MM.1S (cell line): ENCODE data around the gene ABCD1.

Source experiments
- EZH2 ChIP-seq: fragments of 300-600 bp; sonication (generic); optimal IDR thresholded peaks from 2 replicates; pipeline ENCODE3; 2017; ENCODE audit warnings: low read depth, mild to moderate bottlenecking, antibody characterized with exemption, low read length, mixed read lengths
- EZH2phosphoT487 ChIP-seq: fragments of 300-600 bp; sonication (generic); IDR thresholded peaks from 2 replicates; pipeline ENCODE4 v1.6.1; 2018; ENCODE audit warnings: antibody characterized with exemption, low read length
- TF ChIP-seq, protein P1 (sequence below): fragments of 300-600 bp; sonication (generic); IDR thresholded peaks from 2 replicates; pipeline ENCODE4 v1.5.1; 2016; ENCODE audit warnings: antibody characterized with exemption, low read length, mixed read lengths

DNA sequence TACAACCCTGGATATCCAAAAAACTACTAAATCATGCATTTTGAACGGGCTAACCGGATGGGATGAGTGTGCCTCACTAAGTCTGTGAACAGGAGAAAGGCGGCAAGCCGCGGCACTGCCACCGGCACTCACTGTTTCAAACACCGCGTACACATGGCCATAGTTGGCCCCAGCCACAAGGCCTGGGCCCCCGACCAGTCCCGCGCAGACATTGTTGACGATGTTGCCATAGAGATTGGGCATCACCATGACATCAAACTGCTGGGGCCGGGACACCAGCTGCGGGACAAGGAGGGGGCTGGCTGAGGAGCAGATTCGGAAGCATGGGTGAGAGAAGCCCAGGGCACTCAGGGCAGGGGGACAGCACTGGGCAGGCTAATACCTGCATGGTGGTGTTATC lies 62.0 kb downstream of the ABCD1 start:
- TF ChIP-seq EZH2 (no peak), EZH2phosphoT487 (no peak)
- TF ChIP-seq, protein P1, sequence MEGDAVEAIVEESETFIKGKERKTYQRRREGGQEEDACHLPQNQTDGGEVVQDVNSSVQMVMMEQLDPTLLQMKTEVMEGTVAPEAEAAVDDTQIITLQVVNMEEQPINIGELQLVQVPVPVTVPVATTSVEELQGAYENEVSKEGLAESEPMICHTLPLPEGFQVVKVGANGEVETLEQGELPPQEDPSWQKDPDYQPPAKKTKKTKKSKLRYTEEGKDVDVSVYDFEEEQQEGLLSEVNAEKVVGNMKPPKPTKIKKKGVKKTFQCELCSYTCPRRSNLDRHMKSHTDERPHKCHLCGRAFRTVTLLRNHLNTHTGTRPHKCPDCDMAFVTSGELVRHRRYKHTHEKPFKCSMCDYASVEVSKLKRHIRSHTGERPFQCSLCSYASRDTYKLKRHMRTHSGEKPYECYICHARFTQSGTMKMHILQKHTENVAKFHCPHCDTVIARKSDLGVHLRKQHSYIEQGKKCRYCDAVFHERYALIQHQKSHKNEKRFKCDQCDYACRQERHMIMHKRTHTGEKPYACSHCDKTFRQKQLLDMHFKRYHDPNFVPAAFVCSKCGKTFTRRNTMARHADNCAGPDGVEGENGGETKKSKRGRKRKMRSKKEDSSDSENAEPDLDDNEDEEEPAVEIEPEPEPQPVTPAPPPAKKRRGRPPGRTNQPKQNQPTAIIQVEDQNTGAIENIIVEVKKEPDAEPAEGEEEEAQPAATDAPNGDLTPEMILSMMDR: no peak
